K562 (cell line): Measurements from ENCODE around the gene PILRA. TPM values are rescaled to one million over a fixed set of nuclear protein-coding genes. Genes with fewer than 3 reads are reported as not detected.

ENCODE experiments used
- ATF6 ChIP-seq: sonication (generic); formaldehyde crosslinking; IDR thresholded peaks from 2 replicates; pipeline ENCODE4 v1.4.0; 2020; ENCODE audit warnings: mild to moderate bottlenecking, missing genetic modification reagents
- BCLAF1 ChIP-seq, 2 experiments: fragments of 450-650 bp in 1 of 2; IDR thresholded peaks; 2 replicates each; pipeline ENCODE4 v1.6.1; 2011 to 2017; ENCODE audit warnings: low read depth in 2 of 2, antibody characterized with exemption in 1 of 2, borderline replicate concordance in 1 of 2, low read length in 1 of 2, mild to moderate bottlenecking in 1 of 2, mixed read lengths in 1 of 2; ENCODE audit not compliant: control insufficient read depth in 1 of 2
- CEBPG ChIP-seq, 3 experiments: fragments of 200-800 bp in 1 of 3; sonication (Bioruptor generic) in 1 of 3; sonication (generic) in 1 of 3; formaldehyde crosslinking in 1 of 3; IDR thresholded peaks in 2 of 3; conservative IDR thresholded peaks in 1 of 3; 2 replicates each; pipeline versions ENCODE4 v1.6.1 to v1.8.0; 2016 to 2022; ENCODE audit warnings: missing compliant biosample characterization in 2 of 3, missing genetic modification characterization in 2 of 3, mild to moderate bottlenecking in 1 of 3, missing genetic modification reagents in 1 of 3
- E2F6 ChIP-seq, 2 experiments: IDR thresholded peaks; 2 replicates each; pipeline ENCODE4 v1.6.1; 2011; ENCODE audit warnings: borderline replicate concordance in 1 of 2, control low read depth in 1 of 2, low read depth in 1 of 2, low read length in 1 of 2, mild to moderate bottlenecking in 1 of 2, mixed read lengths in 1 of 2, moderate library complexity in 1 of 2; ENCODE audit not compliant: insufficient read depth in 1 of 2, insufficient read length in 1 of 2, poor library complexity in 1 of 2, severe bottlenecking in 1 of 2; ENCODE audit errors: extremely low read depth in 1 of 2
- GATA2 ChIP-seq: sonication (generic); formaldehyde crosslinking; IDR thresholded peaks from 2 replicates; pipeline ENCODE4 v1.4.0; 2020; ENCODE audit warnings: mild to moderate bottlenecking, missing genetic modification reagents
- MECOM ChIP-seq: fragments of 250-450 bp; sonication (Bioruptor Pico); IDR thresholded peaks from 2 replicates; pipeline ENCODE4 v1.8.0; 2022; ENCODE audit warnings: inconsistent platforms
- NFRKB ChIP-seq: fragments of 450-650 bp; IDR thresholded peaks from 2 replicates; pipeline ENCODE4 v1.6.1; 2016; ENCODE audit warnings: low read depth
- POLR2G ChIP-seq: fragments of 200-400 bp; formaldehyde crosslinking; IDR thresholded peaks from 2 replicates; pipeline ENCODE4 v1.6.1; 2017; ENCODE audit warnings: low read depth, mild to moderate bottlenecking, antibody characterized with exemption, low read length, moderate library complexity
- POLR3G ChIP-seq: IDR thresholded peaks from 2 replicates; pipeline ENCODE4 v1.6.1; 2011; ENCODE audit not compliant: insufficient read length, insufficient replicate concordance; ENCODE audit errors: extremely low read depth
- ZC3H4 ChIP-seq: sonication (generic); formaldehyde crosslinking; IDR thresholded peaks from 2 replicates; pipeline ENCODE4 v1.9.0; 2021; ENCODE audit warnings: missing genetic modification reagents, borderline replicate concordance
- ZNF347 ChIP-seq: fragments of 450-650 bp; formaldehyde crosslinking; IDR thresholded peaks from 2 replicates; pipeline ENCODE4 v1.4.0; 2020; ENCODE audit warnings: low read depth, mild to moderate bottlenecking, moderate library complexity
- ZNF431 ChIP-seq: sonication (generic); formaldehyde crosslinking; IDR thresholded peaks from 2 replicates; pipeline ENCODE4 v1.8.0; 2022; ENCODE audit warnings: mild to moderate bottlenecking, missing genetic modification reagents
- ZNF639 ChIP-seq, 2 experiments: fragments of 200-800 bp in 1 of 2; sonication (Bioruptor generic) in 1 of 2; sonication (generic) in 1 of 2; formaldehyde crosslinking in 1 of 2; IDR thresholded peaks in 1 of 2; conservative IDR thresholded peaks in 1 of 2; 2 replicates each; pipeline versions ENCODE4 v1.5.0 to v1.6.1; 2016 to 2020; ENCODE audit warnings: missing compliant biosample characterization in 1 of 2, missing genetic modification characterization in 1 of 2, missing genetic modification reagents in 1 of 2
- ZNF76 ChIP-seq: fragments of 250-450 bp; sonication (Bioruptor Pico); IDR thresholded peaks from 2 replicates; pipeline ENCODE4 v1.4.0; 2020; ENCODE audit warnings: mild to moderate bottlenecking, moderate library complexity, borderline replicate concordance
- ZNF830 ChIP-seq: fragments of 250-450 bp; sonication (Bioruptor Pico); IDR thresholded peaks from 2 replicates; pipeline ENCODE4 v1.5.0; 2021; ENCODE audit warnings: mild to moderate bottlenecking
- ZSCAN29 ChIP-seq: fragments of 450-650 bp; IDR thresholded peaks from 2 replicates; pipeline ENCODE4 v1.6.1; 2017
- polyA plus RNA-seq, 8 experiments: library from polyadenylated mRNA; depleted of rRNA in 4 of 8; stranded (reverse) in 5 of 8; unstranded in 3 of 8; fragments of >200 nt; fragmentation: Nextera tagmentation in 2 of 8; fragmentation: Illumina TruSeq in 1 of 8; extraction: Ambion mirVana in 2 of 8; extraction: Trizol in 1 of 8; gene quantifications; 2 replicates each; pipeline versions ENCODE4 v1.2.1 to v1.2.3, GENCODE V29; 2011 to 2014; ENCODE audit warnings: inconsistent platforms in 1 of 8, missing spikeins in 1 of 8
- total RNA-seq, 7 experiments: library from RNA; depleted of rRNA in 6 of 7; stranded (reverse); fragments of >200 nt in 6 of 7; fragmentation: Illumina TruSeq in 2 of 7; extraction: Trizol in 2 of 7; gene quantifications; 2 replicates each; pipeline versions ENCODE4 v1.2.1 to v1.2.3, GENCODE V29; 2011 to 2021; ENCODE audit warnings: low replicate concordance in 1 of 7

Gene PILRA
- total and polyA plus RNA-seq, 9 of the 15 experiments (the other 6 are each of a cell fraction or from before 2014, with no cell fraction given): 0.13 to 1.8 (median 0.62) TPM

- peak; percentile 85; the same call in 1 of the 2 replicates for TF ChIP-seq ZNF830
- TF ChIP-seq ZNF639 (CRISPR knock-in tag; conservative IDR thresholded peaks at IDR 0.05 in 1 of 2, IDR thresholded peaks at IDR 0.05 in 1 of 2): no peak
- TF ChIP-seq ZNF431 (CRISPR knock-in tag): peak; percentile 77; the same call in 1 of the 2 replicates
- no peak for TF ChIP-seq GATA2 (CRISPR knock-in tag)
- TF ChIP-seq POLR2G: peak; percentile 74
- 0 out of 2 replicates have a peak, but pooled peaks have one; percentile 20 for TF ChIP-seq CEBPG (CRISPR knock-in tag; IDR thresholded peaks at IDR 0.05)
- TF ChIP-seq CEBPG (tag; conservative IDR thresholded peaks at IDR 0.05 in 1 of 2, IDR thresholded peaks at IDR 0.05 in 1 of 2): no peak
- TF ChIP-seq ZNF347: no peak
- TF ChIP-seq ZC3H4 (CRISPR knock-in tag): peak; percentile 73; the same call in 1 of the 2 replicates
- peak; percentile 68 to 82 for TF ChIP-seq E2F6 (IDR thresholded peaks at IDR 0.05; ENCODE audit: borderline replicate concordance in 1 of 2, extremely low read depth in 1 of 2, insufficient read depth in 1 of 2, insufficient read length in 1 of 2, low read depth in 1 of 2, low read length in 1 of 2, poor library complexity in 1 of 2, severe bottlenecking in 1 of 2)
- no peak; the same call in 1 of the 2 replicates for TF ChIP-seq ZSCAN29
- TF ChIP-seq ZNF76: no peak
- TF ChIP-seq POLR3G: no peak
- TF ChIP-seq BCLAF1 (IDR thresholded peaks at IDR 0.05; ENCODE audit: borderline replicate concordance in 1 of 2, control insufficient read depth in 1 of 2, low read depth in 2 of 2, low read length in 1 of 2): 0 out of 4 replicates have a peak, but pooled peaks of 1 of the 2 experiments have one; percentile 62
- no peak for TF ChIP-seq MECOM
- TF ChIP-seq ATF6: no peak
- 0 out of 2 replicates have a peak, but pooled peaks have one; percentile 26 for TF ChIP-seq NFRKB
Measured at GRCh38 chr7:100435401-100436304, 62.4 kb downstream of the PILRA start (continued).
